Cardiac fibroblast (primary cell): ENCODE measurements around the gene HS6ST3.

ENCODE experiments used
- DNase-seq, 2 donors: peaks; one replicate each; pipeline versions ENCODE4 v3.0.0 to v3.0.0-alpha.2; 2010; ENCODE audit warnings: low read depth in 2 of 2
- H3K4me3 ChIP-seq, 2 donors: replicated peaks in 1 of 2; 1 replicate in 1 of 2; 2 replicates in 1 of 2; pipeline ENCODE4 v1.5.1; 2011; ENCODE audit warnings: low read depth in 2 of 2, low read length in 2 of 2, mild to moderate bottlenecking in 2 of 2, moderate library complexity in 1 of 2
- TF ChIP-seq, protein P1 (sequence below): IDR thresholded peaks from one replicate; pipeline ENCODE4 v1.5.1; 2011; ENCODE audit warnings: low read depth, mild to moderate bottlenecking, low read length, inconsistent platforms

The HS6ST3 gene

DNA sequence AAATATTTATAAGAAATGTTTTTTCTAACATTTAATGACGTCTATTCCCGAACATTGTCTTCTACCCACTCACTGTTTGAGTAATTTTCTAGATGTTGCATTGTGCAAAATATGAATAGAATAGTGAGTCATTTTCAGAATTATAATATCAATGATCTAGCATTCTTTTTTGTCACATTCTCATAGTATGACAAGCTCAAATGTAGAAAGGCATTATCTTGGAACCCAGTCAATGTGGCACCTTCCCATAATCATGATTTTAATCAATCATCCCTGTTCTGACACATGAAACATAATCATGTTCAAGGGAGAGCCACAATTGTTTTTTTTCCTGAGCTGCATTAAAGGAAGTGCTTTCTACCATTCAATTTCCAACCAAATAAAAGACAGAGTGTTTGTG lies 638.6 kb downstream of the HS6ST3 start:
- H3K4me3 ChIP-seq = no peak overlapping the region
- peak in 1 of 2 donors; percentile 77 for DNase-seq
- TF ChIP-seq, protein P1, sequence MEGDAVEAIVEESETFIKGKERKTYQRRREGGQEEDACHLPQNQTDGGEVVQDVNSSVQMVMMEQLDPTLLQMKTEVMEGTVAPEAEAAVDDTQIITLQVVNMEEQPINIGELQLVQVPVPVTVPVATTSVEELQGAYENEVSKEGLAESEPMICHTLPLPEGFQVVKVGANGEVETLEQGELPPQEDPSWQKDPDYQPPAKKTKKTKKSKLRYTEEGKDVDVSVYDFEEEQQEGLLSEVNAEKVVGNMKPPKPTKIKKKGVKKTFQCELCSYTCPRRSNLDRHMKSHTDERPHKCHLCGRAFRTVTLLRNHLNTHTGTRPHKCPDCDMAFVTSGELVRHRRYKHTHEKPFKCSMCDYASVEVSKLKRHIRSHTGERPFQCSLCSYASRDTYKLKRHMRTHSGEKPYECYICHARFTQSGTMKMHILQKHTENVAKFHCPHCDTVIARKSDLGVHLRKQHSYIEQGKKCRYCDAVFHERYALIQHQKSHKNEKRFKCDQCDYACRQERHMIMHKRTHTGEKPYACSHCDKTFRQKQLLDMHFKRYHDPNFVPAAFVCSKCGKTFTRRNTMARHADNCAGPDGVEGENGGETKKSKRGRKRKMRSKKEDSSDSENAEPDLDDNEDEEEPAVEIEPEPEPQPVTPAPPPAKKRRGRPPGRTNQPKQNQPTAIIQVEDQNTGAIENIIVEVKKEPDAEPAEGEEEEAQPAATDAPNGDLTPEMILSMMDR = no peak

DNA sequence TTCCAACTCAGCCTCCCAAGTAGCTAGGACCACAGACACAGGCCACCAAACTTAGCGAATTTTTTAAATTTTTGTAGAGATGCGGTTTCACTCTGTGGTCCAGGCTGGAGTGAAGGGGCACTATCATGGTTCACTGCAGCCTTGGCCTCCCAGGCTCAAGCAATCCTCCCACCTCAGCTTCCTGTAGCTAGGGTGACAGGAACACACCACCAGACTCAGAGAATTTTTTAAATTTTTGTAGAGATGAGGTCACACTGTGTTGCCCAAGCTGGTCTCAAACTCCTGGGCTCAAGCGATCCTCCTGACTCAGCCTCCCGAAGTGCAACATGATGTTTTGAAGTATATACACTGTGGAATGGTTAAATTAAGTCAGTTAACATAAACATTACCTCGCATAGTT lies 640.8 kb downstream of the HS6ST3 start:
- DNase-seq = peak in 1 of 2 donors; percentile 64
- H3K4me3 ChIP-seq = no peak overlapping the region
- TF ChIP-seq, protein P1 = no peak

DNA sequence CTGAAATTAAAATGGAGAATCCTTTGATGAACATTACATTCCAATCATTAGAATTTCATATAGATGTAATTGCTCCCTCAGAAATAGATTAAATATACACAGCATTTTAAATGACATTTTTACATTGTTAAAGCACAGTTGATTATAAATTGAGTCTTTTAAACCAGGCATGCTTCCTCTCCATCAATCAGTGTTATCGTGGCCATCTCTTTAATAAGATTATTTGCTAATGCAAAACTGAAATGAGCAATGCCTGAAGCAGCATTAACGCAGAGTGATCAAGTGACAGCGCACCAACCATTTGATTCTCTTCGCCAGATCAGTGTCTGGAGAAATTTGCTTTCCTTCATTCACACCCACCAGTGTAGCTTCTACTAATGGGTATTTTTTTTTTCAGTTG lies 644.6 kb downstream of the HS6ST3 start:
- DNase-seq = no peak
- no peak overlapping the region for H3K4me3 ChIP-seq
- TF ChIP-seq, protein P1 = no peak

DNA sequence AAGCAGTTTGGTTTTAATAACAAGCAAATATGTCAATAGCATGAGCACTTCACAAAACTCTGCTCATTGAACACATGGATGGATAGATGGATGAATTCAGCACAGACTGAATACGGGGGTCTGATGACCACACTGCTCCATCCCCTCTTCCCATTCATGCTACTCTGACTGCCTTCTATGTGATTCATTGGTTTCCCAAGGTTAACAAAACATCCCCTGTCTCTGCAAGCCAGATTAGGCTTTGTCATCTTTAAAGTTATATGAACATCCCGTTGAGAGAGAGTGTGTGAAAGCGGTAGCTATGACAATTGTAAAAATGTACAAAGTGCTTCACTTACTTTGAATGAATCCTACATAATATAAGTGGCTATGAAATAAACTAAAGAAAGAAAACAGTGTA lies 651.9 kb downstream of the HS6ST3 start:
- peak in 1 of 2 donors; percentile 29 for DNase-seq
- TF ChIP-seq, protein P1 = no peak
- no peak overlapping the region for H3K4me3 ChIP-seq

DNA sequence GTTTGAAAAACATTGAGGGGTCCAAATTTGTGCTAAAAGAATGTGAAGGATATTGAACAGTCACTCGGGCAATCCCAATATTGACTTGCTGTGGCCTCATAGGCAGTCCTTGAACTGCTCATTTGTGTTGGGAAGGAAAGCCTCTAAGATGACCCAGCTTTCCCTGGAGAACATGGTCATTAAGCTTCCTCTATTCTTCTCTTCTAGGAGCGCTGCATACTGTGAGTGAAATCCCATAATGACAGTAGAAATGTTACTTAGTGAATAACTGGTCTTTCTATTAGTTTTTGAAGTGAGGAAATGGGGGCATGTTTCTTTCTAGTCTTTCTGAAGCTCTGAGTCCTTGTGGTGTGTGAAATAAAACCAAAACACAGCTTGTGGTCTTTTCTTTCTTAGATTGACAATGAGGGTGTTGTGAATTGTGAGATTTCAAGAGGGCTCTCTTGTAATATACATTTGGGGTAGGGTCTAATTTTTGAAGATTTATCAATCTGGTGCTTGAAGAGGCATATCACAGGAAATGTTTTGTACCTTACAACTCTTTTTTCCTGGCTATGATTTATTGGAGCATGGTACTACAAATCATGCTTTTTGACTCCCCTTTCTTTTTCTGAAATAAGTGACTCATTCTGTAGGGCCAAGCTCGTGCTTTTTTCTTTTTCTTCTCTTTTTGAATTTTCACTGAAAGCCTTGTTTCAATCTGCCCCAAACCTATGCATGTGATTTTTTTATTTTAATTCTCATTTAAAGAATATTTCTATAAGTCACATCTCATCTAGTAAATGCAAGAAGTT lies 653.6 kb downstream of the HS6ST3 start:
- H3K4me3 ChIP-seq = no peak overlapping the region
- no peak for DNase-seq
- TF ChIP-seq, protein P1 = no peak

DNA sequence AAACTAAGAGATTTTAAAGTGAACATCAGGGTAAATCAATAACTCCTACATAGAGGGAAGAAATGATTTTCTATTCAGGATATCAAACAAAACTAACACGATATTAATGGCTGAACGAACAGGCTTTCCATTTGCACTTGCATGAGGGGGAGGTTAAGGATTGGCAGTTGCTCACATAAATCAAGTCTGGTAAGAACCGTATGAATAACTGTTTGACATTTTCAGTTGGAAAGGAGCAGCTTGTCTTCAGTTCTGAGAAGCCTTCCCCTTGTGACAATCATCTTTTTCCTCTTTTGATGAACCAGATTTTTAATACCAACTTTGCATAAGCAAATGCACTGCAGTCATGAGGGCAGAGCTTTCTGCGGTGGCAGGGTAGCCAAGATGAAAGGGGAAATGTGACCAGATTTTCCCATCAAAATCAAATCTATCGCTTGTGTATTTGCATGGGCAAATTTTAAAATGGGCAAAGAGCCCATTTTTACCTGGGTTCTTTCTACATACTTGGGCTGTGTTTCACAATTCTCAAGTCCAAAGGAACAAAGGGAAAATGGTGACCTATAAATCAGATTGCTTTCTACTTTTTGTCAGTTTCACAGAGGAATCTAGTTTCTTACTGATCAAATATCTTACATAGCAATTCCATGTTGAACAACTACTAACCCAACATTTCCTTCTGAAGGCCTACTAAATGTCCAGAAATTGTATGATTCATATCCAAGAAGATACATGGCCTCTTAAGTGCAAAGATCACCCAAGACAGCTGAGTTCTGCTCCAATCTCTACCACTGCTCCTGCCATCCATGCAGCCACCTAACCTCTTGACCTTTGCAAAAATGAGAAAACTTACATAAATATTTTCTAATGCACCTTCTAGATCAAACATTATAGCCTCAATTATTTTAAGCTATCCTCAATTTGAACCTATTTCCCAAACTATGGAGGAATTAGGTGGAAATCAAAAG lies 654.7 kb downstream of the HS6ST3 start:
- DNase-seq = no peak
- no peak overlapping the region for H3K4me3 ChIP-seq
- TF ChIP-seq, protein P1 = no peak
